Kidney capillary endothelial cell (primary cell): ENCODE measurements around the gene COL24A1.

ENCODE experiments used
- DNase-seq: peaks from one replicate; pipeline ENCODE4 v3.0.0-alpha.2; 2018; ENCODE audit warnings: low spot score

The COL24A1 gene

DNA sequence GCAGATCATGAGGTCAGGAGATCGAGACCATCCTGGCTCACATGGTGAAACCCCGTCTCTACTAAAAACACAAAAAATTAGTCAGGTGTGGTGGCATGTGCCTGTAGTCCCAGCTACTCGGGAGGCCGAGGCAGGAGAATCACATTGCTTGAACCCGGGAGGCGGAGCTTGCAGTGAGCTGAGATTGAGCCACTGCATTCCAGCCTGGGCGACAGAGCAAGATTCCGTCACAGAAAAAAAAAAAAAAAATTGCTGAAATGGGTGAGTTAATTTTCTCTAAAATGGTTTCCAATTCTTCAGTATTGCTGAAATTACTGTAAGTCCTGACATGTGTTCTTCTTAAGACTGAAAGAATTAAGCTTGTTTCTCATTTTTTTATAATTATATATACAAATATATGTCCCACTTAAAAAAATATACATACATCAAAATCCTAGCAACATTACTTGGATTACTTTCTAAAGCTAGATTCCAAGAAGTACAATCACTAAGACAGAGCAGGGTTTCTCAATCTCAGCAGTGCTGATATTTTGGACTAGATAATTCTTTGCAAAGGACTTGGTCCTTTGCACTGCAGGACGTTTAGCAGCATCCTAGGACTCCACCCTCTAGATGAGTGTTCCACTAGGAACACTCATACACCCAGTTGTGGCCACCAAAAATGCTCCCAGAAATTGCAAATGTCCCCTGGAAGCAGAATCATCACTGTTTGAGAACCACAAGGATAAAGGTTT lies 473.1 kb downstream of the COL24A1 start:
- DNase-seq: no peak

DNA sequence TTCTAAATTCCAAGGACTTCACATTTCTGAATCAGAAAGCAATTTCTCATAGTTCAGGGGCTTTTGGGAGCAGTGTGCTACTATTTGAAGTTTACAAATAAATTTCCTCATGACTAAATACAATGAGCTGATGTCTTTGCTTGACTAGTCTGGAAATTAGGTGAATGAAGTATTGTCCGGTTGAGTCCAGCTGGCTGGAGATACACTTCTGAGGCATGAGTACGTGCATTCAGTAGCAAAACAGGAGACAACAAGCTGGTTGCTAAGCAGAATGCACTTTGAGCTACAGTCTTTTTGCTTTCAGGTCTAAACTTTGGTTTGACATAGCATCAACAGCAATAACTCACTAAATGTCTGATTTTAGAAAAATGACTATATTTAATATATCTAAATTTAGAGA lies 475.5 kb downstream of the COL24A1 start:
- no peak for DNase-seq
